ENCODE measurements around the gene ZCCHC3. TPM values are rescaled to one million over a fixed set of nuclear protein-coding genes. Genes with fewer than 3 reads are reported as not detected.

The ZCCHC3 gene
- total RNA-seq, 1 experiment from 2014 or later, result 43.6 TPM

GRCh38 chr20:297098-297924 is at the start of gene ZCCHC3 (continued):
- TF ChIP-seq ZNF532 (CRISPR knock-in tag; IDR thresholded peaks at IDR 0.05; ENCODE audit: borderline replicate concordance), result no peak
- TF ChIP-seq ZNF138 (CRISPR knock-in tag; conservative IDR thresholded peaks at IDR 0.05), result no peak
- peak; percentile 87 for TF ChIP-seq FOXK1 (CRISPR knock-in tag; IDR thresholded peaks at IDR 0.05)
- TF ChIP-seq JAZF1 (CRISPR knock-in tag; IDR thresholded peaks at IDR 0.05), result no peak
- peak; percentile 82 for TF ChIP-seq SP1 (CRISPR knock-in tag; conservative IDR thresholded peaks at IDR 0.05)
- no peak for TF ChIP-seq ZNF671 (CRISPR knock-in tag; IDR thresholded peaks at IDR 0.05)
- TF ChIP-seq SOX15 (CRISPR knock-in tag; IDR thresholded peaks at IDR 0.05), result no peak
- peak; percentile 78 for TF ChIP-seq NFE2L1 (CRISPR knock-in tag; IDR thresholded peaks at IDR 0.05)
- no peak for TF ChIP-seq NR1H2 (CRISPR knock-in tag; IDR thresholded peaks at IDR 0.05)
- no peak for TF ChIP-seq TP53 (CRISPR knock-in tag; IDR thresholded peaks at IDR 0.05)
- no peak for TF ChIP-seq ZNF416 (CRISPR knock-in tag; IDR thresholded peaks at IDR 0.05)
- peak; percentile 74; the same call in 1 of the 2 replicates for TF ChIP-seq USF1 (CRISPR knock-in tag; IDR thresholded peaks at IDR 0.05)
- TF ChIP-seq, protein P1, sequence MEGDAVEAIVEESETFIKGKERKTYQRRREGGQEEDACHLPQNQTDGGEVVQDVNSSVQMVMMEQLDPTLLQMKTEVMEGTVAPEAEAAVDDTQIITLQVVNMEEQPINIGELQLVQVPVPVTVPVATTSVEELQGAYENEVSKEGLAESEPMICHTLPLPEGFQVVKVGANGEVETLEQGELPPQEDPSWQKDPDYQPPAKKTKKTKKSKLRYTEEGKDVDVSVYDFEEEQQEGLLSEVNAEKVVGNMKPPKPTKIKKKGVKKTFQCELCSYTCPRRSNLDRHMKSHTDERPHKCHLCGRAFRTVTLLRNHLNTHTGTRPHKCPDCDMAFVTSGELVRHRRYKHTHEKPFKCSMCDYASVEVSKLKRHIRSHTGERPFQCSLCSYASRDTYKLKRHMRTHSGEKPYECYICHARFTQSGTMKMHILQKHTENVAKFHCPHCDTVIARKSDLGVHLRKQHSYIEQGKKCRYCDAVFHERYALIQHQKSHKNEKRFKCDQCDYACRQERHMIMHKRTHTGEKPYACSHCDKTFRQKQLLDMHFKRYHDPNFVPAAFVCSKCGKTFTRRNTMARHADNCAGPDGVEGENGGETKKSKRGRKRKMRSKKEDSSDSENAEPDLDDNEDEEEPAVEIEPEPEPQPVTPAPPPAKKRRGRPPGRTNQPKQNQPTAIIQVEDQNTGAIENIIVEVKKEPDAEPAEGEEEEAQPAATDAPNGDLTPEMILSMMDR (IDR thresholded peaks at IDR 0.05), result no peak
- peak; percentile 55; the same call in 1 of the 2 replicates for TF ChIP-seq ELF4 (CRISPR knock-in tag; IDR thresholded peaks at IDR 0.05; ENCODE audit: low read depth)
- TF ChIP-seq ZNF232 (CRISPR knock-in tag; IDR thresholded peaks at IDR 0.05), result no peak
- TF ChIP-seq, protein P2, sequence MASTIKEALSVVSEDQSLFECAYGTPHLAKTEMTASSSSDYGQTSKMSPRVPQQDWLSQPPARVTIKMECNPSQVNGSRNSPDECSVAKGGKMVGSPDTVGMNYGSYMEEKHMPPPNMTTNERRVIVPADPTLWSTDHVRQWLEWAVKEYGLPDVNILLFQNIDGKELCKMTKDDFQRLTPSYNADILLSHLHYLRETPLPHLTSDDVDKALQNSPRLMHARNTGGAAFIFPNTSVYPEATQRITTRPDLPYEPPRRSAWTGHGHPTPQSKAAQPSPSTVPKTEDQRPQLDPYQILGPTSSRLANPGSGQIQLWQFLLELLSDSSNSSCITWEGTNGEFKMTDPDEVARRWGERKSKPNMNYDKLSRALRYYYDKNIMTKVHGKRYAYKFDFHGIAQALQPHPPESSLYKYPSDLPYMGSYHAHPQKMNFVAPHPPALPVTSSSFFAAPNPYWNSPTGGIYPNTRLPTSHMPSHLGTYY (CRISPR knock-in tag; IDR thresholded peaks at IDR 0.05), result no peak
- 0 out of 2 replicates have a peak, but pooled peaks have one; percentile 74 for TF ChIP-seq PREB (CRISPR knock-in tag; IDR thresholded peaks at IDR 0.05; ENCODE audit: borderline replicate concordance)
- TF ChIP-seq, protein P3, sequence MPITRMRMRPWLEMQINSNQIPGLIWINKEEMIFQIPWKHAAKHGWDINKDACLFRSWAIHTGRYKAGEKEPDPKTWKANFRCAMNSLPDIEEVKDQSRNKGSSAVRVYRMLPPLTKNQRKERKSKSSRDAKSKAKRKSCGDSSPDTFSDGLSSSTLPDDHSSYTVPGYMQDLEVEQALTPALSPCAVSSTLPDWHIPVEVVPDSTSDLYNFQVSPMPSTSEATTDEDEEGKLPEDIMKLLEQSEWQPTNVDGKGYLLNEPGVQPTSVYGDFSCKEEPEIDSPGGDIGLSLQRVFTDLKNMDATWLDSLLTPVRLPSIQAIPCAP (CRISPR knock-in tag; IDR thresholded peaks at IDR 0.05), result peak; percentile 58
- no peak for TF ChIP-seq MXD4 (CRISPR knock-in tag; IDR thresholded peaks at IDR 0.05; ENCODE audit: borderline replicate concordance)
- TF ChIP-seq ATF1 (CRISPR knock-in tag; IDR thresholded peaks at IDR 0.05), result no peak
- TF ChIP-seq, protein P4, sequence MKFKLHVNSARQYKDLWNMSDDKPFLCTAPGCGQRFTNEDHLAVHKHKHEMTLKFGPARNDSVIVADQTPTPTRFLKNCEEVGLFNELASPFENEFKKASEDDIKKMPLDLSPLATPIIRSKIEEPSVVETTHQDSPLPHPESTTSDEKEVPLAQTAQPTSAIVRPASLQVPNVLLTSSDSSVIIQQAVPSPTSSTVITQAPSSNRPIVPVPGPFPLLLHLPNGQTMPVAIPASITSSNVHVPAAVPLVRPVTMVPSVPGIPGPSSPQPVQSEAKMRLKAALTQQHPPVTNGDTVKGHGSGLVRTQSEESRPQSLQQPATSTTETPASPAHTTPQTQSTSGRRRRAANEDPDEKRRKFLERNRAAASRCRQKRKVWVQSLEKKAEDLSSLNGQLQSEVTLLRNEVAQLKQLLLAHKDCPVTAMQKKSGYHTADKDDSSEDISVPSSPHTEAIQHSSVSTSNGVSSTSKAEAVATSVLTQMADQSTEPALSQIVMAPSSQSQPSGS (CRISPR knock-in tag; IDR thresholded peaks at IDR 0.05; ENCODE audit: borderline replicate concordance, low read depth), result no peak
- TF ChIP-seq, protein P5, sequence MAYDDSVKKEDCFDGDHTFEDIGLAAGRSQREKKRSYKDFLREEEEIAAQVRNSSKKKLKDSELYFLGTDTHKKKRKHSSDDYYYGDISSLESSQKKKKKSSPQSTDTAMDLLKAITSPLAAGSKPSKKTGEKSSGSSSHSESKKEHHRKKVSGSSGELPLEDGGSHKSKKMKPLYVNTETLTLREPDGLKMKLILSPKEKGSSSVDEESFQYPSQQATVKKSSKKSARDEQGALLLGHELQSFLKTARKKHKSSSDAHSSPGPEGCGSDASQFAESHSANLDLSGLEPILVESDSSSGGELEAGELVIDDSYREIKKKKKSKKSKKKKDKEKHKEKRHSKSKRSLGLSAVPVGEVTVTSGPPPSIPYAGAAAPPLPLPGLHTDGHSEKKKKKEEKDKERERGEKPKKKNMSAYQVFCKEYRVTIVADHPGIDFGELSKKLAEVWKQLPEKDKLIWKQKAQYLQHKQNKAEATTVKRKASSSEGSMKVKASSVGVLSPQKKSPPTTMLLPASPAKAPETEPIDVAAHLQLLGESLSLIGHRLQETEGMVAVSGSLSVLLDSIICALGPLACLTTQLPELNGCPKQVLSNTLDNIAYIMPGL (CRISPR knock-in tag; IDR thresholded peaks at IDR 0.05), result peak; percentile 88
- no peak for TF ChIP-seq ZMAT4 (CRISPR knock-in tag; IDR thresholded peaks at IDR 0.05)
- no peak for TF ChIP-seq ZNF263 (CRISPR knock-in tag; IDR thresholded peaks at IDR 0.05; ENCODE audit: low read depth)

Data from WTC11 (cell line).